ENCODE results near the gene NPAT. TPM values are rescaled to one million over a fixed set of nuclear protein-coding genes. Genes with fewer than 3 reads are reported as not detected.

Gene NPAT
- total and polyA plus RNA-seq, 10 of the 15 experiments (the other 5 are each of a cell fraction or from before 2014, with no cell fraction given), result 7.5 to 32.8 (median 20.1) TPM

DNA sequence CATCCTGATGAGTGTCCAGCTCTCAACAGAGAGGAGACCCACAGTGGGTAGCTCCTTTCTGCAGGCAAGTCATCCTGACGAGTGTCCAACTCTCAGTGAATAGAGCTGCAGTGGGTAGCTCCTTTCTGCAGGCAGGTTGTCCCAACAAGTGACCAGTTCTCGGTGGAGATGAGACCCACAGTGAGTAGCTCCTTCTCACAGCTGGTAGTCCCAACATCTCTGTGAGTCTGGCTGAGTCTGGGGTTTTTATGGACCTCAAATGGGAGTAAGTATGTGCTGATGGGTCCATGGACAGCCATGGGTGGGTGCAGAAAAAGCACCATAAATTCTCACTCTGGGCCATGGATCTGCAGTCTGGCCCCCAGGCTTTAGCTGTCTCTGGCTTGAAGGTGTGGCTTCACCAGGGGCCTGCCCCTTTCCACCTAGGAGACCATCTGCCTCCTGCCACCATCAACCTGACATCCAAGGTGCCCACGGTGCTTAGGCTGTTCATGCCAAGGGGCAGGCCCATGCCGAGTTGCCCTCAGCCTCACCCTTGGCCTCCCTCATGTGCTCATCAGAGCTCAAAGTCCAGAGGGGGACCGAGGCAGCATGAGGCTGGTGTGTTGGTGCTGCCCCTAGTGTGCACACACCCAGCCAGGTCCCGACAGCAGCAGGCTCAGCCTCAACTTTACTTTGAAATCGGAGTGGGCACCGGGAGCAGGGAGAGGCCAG is 15.3 kb downstream of the NPAT start:
- BruUV-seq (replicated peaks), result no TSS peak
- Histone ChIP-seq H2AFZ (ENCODE audit: control insufficient read depth, low read depth, low read length) (no peak overlapping the region), H3K36me3 (ENCODE audit: control insufficient read depth in 2 of 2, insufficient read depth in 2 of 2, low read length in 1 of 2) (peaks cover 31 to 58% of the 10 kb centered on the region in 2 experiments), H3K9me3 (replicated peaks; ENCODE audit: control insufficient read depth, insufficient read depth, low read length) (peaks cover 56% of the 10 kb centered on the region), H3K79me2 (ENCODE audit: control insufficient read depth, insufficient read depth, low read length) (peaks cover 47% of the 10 kb centered on the region), H3K27ac (ENCODE audit: control insufficient read depth, insufficient read depth) (no peak overlapping the region), H3K4me3 (no peak overlapping the region), H3K27me3 (replicated peaks in 1 of 2; ENCODE audit: control insufficient read depth in 2 of 2, insufficient read depth in 2 of 2, low read length in 1 of 2) (no peaks in the 10 kb centered on the region), H4K20me1 (ENCODE audit: control insufficient read depth, insufficient read depth) (no peaks in the 10 kb centered on the region), H3K9ac (ENCODE audit: control insufficient read depth, insufficient read depth, low read length) (no peak overlapping the region), H3K4me2 (ENCODE audit: control insufficient read depth, insufficient read depth) (no peak overlapping the region), H3K4me1 (ENCODE audit: control insufficient read depth, insufficient read depth, low read length) (no peaks in the 10 kb centered on the region)
- no peak for FAIRE-seq
- DNase-seq (ENCODE audit: low read depth, low spot score), result no peak
- 90% methylated on average over 8 of the region's 8 CpGs for WGBS (ENCODE audit: insufficient coverage, insufficient replicate concordance, low lambda C conversion rate, missing lambda C conversion rate)
- in situ Hi-C loops (cut with MboI) (no loop called here), intact Hi-C loops (cut with micrococcal nuclease; ENCODE audit: unreplicated experiment) (no loop called here)
- CTCF ChIA-PET, result no interaction called here
- RAD21 ChIA-PET (ENCODE audit: unreplicated experiment), result no interaction called here
- peak; percentile 56; the same call in 1 of the 2 replicates for TF ChIP-seq POLR2A (IDR thresholded peaks at IDR 0.05; ENCODE audit: low read depth, low read length)
- TF ChIP-seq JUND (IDR thresholded peaks at IDR 0.05; ENCODE audit: low read depth, low read length), result no peak
- TF ChIP-seq, protein P1, sequence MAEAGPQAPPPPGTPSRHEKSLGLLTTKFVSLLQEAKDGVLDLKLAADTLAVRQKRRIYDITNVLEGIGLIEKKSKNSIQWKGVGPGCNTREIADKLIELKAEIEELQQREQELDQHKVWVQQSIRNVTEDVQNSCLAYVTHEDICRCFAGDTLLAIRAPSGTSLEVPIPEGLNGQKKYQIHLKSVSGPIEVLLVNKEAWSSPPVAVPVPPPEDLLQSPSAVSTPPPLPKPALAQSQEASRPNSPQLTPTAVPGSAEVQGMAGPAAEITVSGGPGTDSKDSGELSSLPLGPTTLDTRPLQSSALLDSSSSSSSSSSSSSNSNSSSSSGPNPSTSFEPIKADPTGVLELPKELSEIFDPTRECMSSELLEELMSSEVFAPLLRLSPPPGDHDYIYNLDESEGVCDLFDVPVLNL (IDR thresholded peaks at IDR 0.05; ENCODE audit: low read depth, low read length), result no peak
- TF ChIP-seq CBX5 (IDR thresholded peaks at IDR 0.05; ENCODE audit: low read depth), result peak; percentile 89; the same call in 1 of the 2 replicates
- no peak for TF ChIP-seq FOXM1 (IDR thresholded peaks at IDR 0.05; ENCODE audit: low read depth, low read length)
- TF ChIP-seq SIX5 (IDR thresholded peaks at IDR 0.05; ENCODE audit: low read depth, low read length, severe bottlenecking), result no peak
- TF ChIP-seq EED (IDR thresholded peaks at IDR 0.05; ENCODE audit: low read depth), result no peak
- TF ChIP-seq RELA (IDR thresholded peaks at IDR 0.05; ENCODE audit: borderline replicate concordance, partially characterized antibody), result no peak
- POLR2A ChIA-PET, result no interaction called here
- SMC1A ChIA-PET (ENCODE audit: uncharacterized antibody, unreplicated experiment), result interaction anchor here (0.6 to 1.0 kb wide), 3 partner anchors 13 to 186 kb away, joined by 3 read pairs; no protein-coding TSS in a partner anchor
- ATAC-seq, result no peak; the same call in 2 of the 3 replicates
